ENCODE measurements around the gene AQP3.
"Not testable (repeated sequence)": the region's sequence is repeated elsewhere in the genome, so short reads cannot be mapped to it uniquely, and the experiment has no call there.

The AQP3 gene

GRCh38 chr9:33419708-33420303 lies 27.6 kb downstream of the AQP3 start:
- no peak for TF ChIP-seq ZNF274 (IDR thresholded peaks at IDR 0.05; ENCODE audit: low read depth, low read length)
- H3K4me3 ChIP-seq (ENCODE audit: low read length), result no peak overlapping the region

- no peak for TF ChIP-seq ZNF274 (IDR thresholded peaks at IDR 0.05; ENCODE audit: low read depth, low read length)
These were observed 29.3 kb downstream of the AQP3 start for GRCh38 chr9:33418090-33418489.

GRCh38 chr9:33416996-33417395 lies 30.4 kb downstream of the AQP3 start:
- no peak overlapping the region for H3K4me3 ChIP-seq (ENCODE audit: low read length)
- no peak for TF ChIP-seq ZNF274 (IDR thresholded peaks at IDR 0.05; ENCODE audit: low read depth, low read length)

More at GRCh38 chr9:33418090-33418489, 29.3 kb downstream of the AQP3 start:
- no peak overlapping the region for H3K4me3 ChIP-seq (ENCODE audit: low read length)

- TF ChIP-seq ZNF274 (IDR thresholded peaks at IDR 0.05; ENCODE audit: low read depth, low read length), result no peak
- no peak overlapping the region for H3K4me3 ChIP-seq (ENCODE audit: low read length)
These were observed 31.8 kb downstream of the AQP3 start for GRCh38 chr9:33415501-33416038.

DNA sequence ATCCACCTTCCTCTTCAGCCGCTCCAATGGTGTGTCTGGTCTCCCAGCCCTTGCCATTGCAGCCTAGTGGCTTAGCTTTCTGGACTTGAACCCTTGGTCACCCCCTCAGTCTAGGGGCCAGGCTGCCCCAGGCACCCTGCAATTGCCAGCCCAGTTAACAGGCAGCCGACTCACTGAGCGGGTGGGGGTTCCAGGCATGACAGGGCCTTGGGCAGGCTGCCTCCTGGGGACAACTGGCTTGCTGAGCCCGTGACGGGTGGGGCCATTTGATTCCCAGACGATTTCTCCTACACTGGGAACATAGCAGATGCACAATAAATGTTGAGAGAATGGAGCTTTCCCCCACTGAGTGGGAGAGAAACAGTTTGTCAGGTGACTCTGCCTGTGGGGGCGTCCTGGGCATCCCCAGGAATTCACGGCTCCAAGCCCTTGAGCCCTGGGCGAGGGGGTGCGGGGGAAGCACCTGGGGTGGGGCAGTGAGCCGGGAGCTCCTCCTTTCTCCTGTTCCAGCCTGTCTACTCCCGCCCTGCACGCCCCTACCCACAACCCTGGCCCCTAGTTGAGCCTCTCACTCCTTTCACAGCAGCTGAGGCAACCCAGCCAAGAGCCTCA lies 32.4 kb downstream of the AQP3 start:
- no peak for TF ChIP-seq ZNF274 (IDR thresholded peaks at IDR 0.05; ENCODE audit: low read depth, low read length)
- H3K4me3 ChIP-seq (ENCODE audit: low read length), result no peak overlapping the region

- no peak overlapping the region for H3K4me3 ChIP-seq (ENCODE audit: low read length)
- no peak for TF ChIP-seq ZNF274 (IDR thresholded peaks at IDR 0.05; ENCODE audit: low read depth, low read length)
These were observed 33.1 kb downstream of the AQP3 start for GRCh38 chr9:33414268-33414667.

GRCh38 chr9:33408087-33408486 lies 39.3 kb downstream of the AQP3 start:
- H3K4me3 ChIP-seq (ENCODE audit: low read length), result no peak overlapping the region
- TF ChIP-seq ZNF274 (IDR thresholded peaks at IDR 0.05; ENCODE audit: low read depth, low read length), result no peak

DNA sequence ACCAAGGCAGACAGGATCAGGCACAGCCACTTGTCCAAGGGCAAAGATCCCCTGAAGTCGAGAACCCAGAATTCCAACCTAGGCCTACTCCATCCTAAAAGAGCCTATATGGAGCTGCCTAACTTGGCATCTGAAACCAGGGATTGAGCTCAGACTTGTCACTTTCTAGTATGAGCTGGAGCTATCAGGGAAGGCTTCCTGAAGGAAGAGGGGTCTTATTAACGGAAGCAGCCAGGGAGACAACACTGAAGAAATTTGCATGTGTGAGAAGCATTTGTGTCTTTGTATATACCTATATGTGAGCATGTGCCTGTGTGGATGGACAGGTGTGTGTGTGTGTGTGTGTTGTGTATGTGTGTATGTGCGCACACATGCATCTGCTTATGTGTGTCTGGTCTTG lies 40.3 kb downstream of the AQP3 start:
- TF ChIP-seq ZNF274 (IDR thresholded peaks at IDR 0.05; ENCODE audit: low read depth, low read length), result no peak
- H3K4me3 ChIP-seq (ENCODE audit: low read length), result no peak overlapping the region

GRCh38 chr9:33404788-33405362 lies 42.5 kb downstream of the AQP3 start:
- H3K4me3 ChIP-seq (ENCODE audit: low read length), result no peak overlapping the region
- TF ChIP-seq ZNF274 (IDR thresholded peaks at IDR 0.05; ENCODE audit: low read depth, low read length), result no peak

DNA sequence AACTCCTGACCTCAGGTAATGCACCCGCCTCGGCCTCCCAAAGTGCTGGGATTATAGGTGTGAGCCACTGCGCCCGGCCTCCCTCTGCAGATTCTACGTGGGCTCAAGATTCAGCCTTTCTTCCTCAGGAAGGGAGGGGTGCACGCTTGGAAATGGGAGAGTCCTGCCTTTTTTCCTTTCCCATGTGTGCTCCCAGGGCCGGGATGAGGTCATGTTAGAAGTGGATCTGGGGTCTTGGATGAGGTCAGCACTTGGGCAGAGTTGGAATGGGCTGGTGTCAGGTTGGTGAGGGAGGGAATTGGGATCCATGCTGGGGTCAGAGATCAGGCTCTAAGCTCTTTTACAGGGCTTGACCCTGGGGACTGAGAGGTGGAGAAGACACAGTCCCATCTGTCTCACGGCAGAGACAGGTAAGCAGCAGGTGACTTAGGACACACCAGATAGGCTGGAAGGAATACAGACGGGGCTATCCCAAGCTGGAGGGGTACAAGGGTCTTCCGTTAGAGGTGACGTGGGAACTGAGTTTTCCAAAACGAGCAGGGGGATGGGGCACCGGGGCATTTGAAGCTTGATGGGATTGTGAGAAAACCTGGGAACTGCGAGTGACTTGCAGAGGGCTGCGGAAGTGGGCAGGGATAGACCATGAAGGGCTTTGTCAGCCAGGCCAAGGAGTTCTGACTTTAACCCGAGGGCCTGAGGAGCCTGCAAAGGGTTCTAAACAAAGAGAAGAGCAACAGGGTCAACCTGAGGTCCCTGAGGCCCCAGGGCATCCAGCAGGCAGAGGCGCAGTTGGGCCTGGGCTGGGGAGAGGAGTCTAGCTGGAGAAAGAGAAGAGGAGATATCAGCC lies 43.2 kb downstream of the AQP3 start:
- TF ChIP-seq ZNF274 (IDR thresholded peaks at IDR 0.05; ENCODE audit: low read depth, low read length), result no peak
- no peak overlapping the region for H3K4me3 ChIP-seq (ENCODE audit: low read length)

DNA sequence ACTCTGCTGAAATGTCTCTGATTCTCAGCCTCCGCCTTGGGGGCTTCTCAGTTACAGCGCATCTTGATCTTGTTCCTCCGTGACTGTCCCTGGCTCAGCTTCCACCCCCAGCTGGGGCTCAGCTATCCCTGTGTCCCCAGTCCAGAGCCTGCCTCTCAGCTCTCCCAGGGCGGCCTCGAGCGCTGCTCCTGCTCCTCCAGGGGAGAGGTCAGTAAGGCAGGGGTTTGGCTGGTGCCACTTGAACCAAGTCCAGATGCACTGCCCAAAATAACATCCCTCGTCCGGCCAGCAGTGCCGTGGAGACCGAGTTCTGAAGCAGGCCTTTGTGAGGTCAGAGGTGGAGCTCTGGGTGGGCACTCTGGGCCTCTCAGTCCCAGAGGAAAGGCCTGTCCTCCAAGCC lies 45.0 kb downstream of the AQP3 start, which contains the start of gene AQP7:
Gene AQP7, minus strand, starts transcription at position 198 of the 400 bp plus-strand sequence. CDS start 1,306 bp downstream, outside the sequence.
- not testable (repeated sequence) for H3K4me3 ChIP-seq (ENCODE audit: low read length)

DNA sequence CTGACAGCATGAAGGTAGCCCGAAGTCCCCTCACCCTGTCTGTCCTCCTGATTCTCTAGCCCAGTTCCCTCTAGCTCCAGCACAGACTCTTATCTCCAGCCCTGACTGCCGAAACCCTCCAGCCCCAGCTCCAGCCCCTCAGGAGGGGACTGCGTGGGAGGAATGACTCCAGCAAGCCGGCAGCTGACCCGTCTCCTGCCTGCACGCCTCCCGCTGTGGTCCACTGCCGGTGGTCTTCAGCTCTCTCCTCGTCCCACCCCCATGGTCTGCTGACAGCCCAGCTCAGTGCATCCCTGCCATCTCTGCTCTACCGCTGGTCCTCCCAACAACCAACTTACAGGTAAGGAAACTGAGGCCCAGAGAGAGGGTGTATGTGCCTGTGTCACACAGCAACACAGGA lies 45.6 kb downstream of the AQP3 start:
- not testable (repeated sequence) for H3K4me3 ChIP-seq (ENCODE audit: low read length)

DNA sequence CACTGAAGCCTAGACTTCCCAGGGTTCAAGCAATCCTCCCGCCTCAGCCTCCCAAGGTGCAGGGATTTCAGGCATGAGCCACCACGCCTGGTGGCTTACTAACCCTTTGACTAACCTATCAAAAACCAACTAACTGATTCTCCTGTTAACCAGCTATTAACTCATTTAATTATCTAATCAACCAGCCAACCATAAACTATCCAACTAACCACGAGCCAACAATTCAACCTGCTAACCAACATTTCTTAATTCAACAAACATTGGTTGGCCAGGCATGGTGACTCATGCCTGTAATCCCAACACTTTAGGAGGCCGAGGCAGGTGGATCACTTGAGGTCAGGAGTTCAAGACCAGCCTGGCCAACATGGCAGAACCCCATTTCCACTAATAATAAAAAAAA lies 48.3 kb downstream of the AQP3 start:
- not testable (repeated sequence) for H3K4me3 ChIP-seq (ENCODE audit: low read length)

- H3K4me3 ChIP-seq (ENCODE audit: low read length), result not testable (repeated sequence)
These were observed 49.6 kb downstream of the AQP3 start for GRCh38 chr9:33397801-33398200.

DNA sequence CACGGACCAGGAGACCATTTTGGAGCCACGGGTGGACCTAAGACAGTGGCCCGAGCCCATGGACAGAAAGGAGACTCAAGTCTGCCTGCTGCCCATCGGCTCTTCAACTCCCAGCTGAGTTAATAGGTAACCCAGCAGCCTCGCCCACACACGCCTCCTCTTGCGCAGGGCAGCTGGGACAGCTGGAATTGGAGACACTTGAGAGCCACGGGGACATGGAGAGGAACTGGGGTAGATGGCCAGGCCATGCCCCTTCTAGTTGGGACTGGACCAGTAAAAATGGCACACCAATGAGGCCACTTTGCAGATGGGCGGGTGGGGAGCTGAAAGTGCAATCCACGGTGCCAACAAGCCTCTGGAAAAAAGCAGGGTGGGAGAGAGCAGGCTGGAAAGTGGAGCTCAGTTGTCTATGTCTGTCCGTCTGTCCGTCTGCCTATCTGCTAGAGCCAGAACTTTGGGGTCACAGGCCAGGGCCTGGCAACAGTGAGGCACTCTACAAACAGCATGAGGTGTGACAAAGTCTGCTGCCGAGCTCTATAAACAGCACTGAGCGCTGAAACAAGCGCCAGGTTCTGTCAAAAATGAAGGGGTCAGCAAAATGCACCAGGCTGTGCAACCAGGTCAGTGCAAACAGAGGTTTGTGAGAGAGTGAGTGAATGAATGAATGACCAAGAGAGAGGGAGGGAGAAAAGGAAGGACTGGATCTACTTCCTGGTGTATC lies 52.1 kb downstream of the AQP3 start:
- H3K4me3 ChIP-seq (ENCODE audit: low read length), result not testable (repeated sequence)

DNA sequence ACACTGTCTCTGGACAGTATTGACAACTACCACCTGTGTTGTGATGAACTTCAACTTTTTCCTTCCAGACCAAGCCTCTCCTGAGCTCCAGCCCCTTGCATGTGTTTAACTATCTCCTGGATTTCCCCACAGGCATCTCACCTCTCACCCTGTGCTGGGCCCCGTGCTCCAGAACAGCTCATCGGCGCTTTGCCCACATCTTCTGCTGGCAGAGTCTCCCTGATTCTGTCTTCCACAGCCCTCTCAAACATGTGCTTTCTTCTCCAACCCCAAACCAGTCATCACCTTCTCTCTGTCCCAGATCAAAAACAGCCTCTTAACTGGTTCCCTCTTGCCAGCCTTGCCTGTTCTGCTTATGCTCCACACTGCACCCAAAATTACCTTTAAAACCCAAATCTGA lies 53.4 kb downstream of the AQP3 start:
- H3K4me3 ChIP-seq (ENCODE audit: low read length), result not testable (repeated sequence)
